Measurements from ENCODE around the gene DAP. TPM values are rescaled to one million over a fixed set of nuclear protein-coding genes. Genes with fewer than 3 reads are reported as not detected.

Gene DAP
- polyA plus RNA-seq, 1 donor (not counting 4 experiments of a cell fraction or from before 2014, with no cell fraction given): 30.4 TPM

DNA sequence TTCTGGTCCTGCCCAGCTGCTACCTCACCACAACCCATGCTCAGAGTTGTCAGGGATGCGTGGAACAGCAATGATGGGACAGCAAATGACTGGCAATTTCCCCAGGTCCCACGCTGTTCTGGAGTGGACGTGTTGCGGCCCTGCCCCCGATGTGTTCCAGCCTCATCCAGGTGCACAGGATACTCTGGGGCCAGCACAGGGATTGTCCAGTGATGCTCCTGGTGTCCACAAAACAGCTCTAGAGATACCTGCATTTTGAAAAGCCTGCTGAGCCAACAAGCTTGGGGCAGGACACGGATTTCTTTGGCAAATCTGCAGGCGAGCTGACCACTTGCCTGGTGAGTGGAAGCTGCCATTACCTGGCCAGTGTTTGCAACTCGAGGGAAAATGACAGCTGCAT lies 108.4 kb downstream of the DAP start:
- H3K4me3 ChIP-seq (ENCODE audit: control insufficient read depth in 2 of 3, extremely low read depth in 1 of 3, insufficient read depth in 2 of 3, low read depth in 1 of 3, low read length in 3 of 3): no peak overlapping the region
- DNase-seq (ENCODE audit: low read depth, low spot score) (no peak), FAIRE-seq (no peak)
- dilution Hi-C loops (cut with MboI; ENCODE audit: extremely low pct_ligation_motif_present, low sequenced_read_pairs): no loop called here
- no peaks in the 10 kb centered on the region for H3K9me3 ChIP-seq (ENCODE audit: control insufficient read depth, low read depth, low read length)
- H3K4me1 ChIP-seq (ENCODE audit: control insufficient read depth, extremely low read depth, insufficient read depth, low read length): no peaks in the 10 kb centered on the region
- no peaks in the 10 kb centered on the region for H3K9me1 ChIP-seq (ENCODE audit: control insufficient read depth, extremely low read depth, insufficient read depth, low read length)
- no peaks in the 10 kb centered on the region for H4K20me1 ChIP-seq (ENCODE audit: control insufficient read depth, extremely low read depth, insufficient read depth, low read length)
- no peak overlapping the region for H3K27ac ChIP-seq (ENCODE audit: control insufficient read depth, insufficient read depth, low read length)
- no peak overlapping the region for H2AFZ ChIP-seq (ENCODE audit: control insufficient read depth, low read length)
- TF ChIP-seq, protein P1, sequence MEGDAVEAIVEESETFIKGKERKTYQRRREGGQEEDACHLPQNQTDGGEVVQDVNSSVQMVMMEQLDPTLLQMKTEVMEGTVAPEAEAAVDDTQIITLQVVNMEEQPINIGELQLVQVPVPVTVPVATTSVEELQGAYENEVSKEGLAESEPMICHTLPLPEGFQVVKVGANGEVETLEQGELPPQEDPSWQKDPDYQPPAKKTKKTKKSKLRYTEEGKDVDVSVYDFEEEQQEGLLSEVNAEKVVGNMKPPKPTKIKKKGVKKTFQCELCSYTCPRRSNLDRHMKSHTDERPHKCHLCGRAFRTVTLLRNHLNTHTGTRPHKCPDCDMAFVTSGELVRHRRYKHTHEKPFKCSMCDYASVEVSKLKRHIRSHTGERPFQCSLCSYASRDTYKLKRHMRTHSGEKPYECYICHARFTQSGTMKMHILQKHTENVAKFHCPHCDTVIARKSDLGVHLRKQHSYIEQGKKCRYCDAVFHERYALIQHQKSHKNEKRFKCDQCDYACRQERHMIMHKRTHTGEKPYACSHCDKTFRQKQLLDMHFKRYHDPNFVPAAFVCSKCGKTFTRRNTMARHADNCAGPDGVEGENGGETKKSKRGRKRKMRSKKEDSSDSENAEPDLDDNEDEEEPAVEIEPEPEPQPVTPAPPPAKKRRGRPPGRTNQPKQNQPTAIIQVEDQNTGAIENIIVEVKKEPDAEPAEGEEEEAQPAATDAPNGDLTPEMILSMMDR (optimal IDR thresholded peaks at IDR 0.05 in 1 of 3, IDR thresholded peaks at IDR 0.05 in 1 of 3, conservative IDR thresholded peaks at IDR 0.05 in 1 of 3; ENCODE audit: extremely low read depth in 1 of 3, insufficient read depth in 2 of 3, low read length in 3 of 3): no peak
- TF ChIP-seq EZH2 (IDR thresholded peaks at IDR 0.05; ENCODE audit: low read length): no peak
- H3K36me3 ChIP-seq (ENCODE audit: control insufficient read depth in 2 of 2, extremely low read depth in 1 of 2, insufficient read depth in 2 of 2, low read length in 2 of 2): no peaks in the 10 kb centered on the region
- no peaks in the 10 kb centered on the region for H3K27me3 ChIP-seq (ENCODE audit: control insufficient read depth, extremely low read depth, insufficient read depth, low read length)
- no peak overlapping the region for H3K9ac ChIP-seq (ENCODE audit: control insufficient read depth, extremely low read depth, insufficient read depth, low read length)
- H3K79me2 ChIP-seq (ENCODE audit: control insufficient read depth, insufficient read depth, low read length): no peaks in the 10 kb centered on the region
- no peak overlapping the region for H3K4me2 ChIP-seq (ENCODE audit: control insufficient read depth, extremely low read depth, insufficient read depth, low read depth, low read length)

DNA sequence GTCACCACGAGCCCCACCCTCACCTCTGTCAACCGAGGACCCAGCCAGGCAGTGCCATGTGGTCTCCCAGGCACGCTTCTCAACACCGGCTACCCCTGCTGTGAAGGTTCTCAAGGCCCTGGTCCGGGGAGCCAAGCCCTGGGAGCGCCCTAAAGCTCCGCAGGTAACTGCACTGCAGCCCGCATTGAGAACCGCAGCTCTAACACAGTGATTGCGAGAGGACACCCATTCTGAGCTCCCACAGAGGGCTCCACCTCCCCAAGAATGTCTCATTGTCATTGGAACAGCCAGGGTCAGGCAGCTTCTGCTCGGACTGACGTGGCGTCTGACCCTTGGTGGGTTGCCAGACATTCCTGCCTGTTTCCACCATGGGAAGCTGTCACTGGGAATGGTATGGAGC lies 108.9 kb downstream of the DAP start:
- dilution Hi-C loops (cut with MboI; ENCODE audit: extremely low pct_ligation_motif_present, low sequenced_read_pairs): no loop called here
- H3K4me2 ChIP-seq (ENCODE audit: control insufficient read depth, extremely low read depth, insufficient read depth, low read depth, low read length): no peak overlapping the region
- H3K27ac ChIP-seq (ENCODE audit: control insufficient read depth, insufficient read depth, low read length): no peak overlapping the region
- no peak for TF ChIP-seq EZH2 (IDR thresholded peaks at IDR 0.05; ENCODE audit: low read length)
- TF ChIP-seq, protein P1 (optimal IDR thresholded peaks at IDR 0.05 in 1 of 3, IDR thresholded peaks at IDR 0.05 in 1 of 3, conservative IDR thresholded peaks at IDR 0.05 in 1 of 3; ENCODE audit: extremely low read depth in 1 of 3, insufficient read depth in 2 of 3, low read length in 3 of 3): no peak
- no peaks in the 10 kb centered on the region for H3K9me3 ChIP-seq (ENCODE audit: control insufficient read depth, low read depth, low read length)
- no peaks in the 10 kb centered on the region for H3K36me3 ChIP-seq (ENCODE audit: control insufficient read depth in 2 of 2, extremely low read depth in 1 of 2, insufficient read depth in 2 of 2, low read length in 2 of 2)
- H3K4me1 ChIP-seq (ENCODE audit: control insufficient read depth, extremely low read depth, insufficient read depth, low read length): no peaks in the 10 kb centered on the region
- H2AFZ ChIP-seq (ENCODE audit: control insufficient read depth, low read length): no peak overlapping the region
- DNase-seq (ENCODE audit: low read depth, low spot score) (no peak), FAIRE-seq (no peak)
- H3K9ac ChIP-seq (ENCODE audit: control insufficient read depth, extremely low read depth, insufficient read depth, low read length): no peak overlapping the region
- no peaks in the 10 kb centered on the region for H3K27me3 ChIP-seq (ENCODE audit: control insufficient read depth, extremely low read depth, insufficient read depth, low read length)
- no peak overlapping the region for H3K4me3 ChIP-seq (ENCODE audit: control insufficient read depth in 2 of 3, extremely low read depth in 1 of 3, insufficient read depth in 2 of 3, low read depth in 1 of 3, low read length in 3 of 3)
- no peaks in the 10 kb centered on the region for H4K20me1 ChIP-seq (ENCODE audit: control insufficient read depth, extremely low read depth, insufficient read depth, low read length)
- no peaks in the 10 kb centered on the region for H3K79me2 ChIP-seq (ENCODE audit: control insufficient read depth, insufficient read depth, low read length)
- no peaks in the 10 kb centered on the region for H3K9me1 ChIP-seq (ENCODE audit: control insufficient read depth, extremely low read depth, insufficient read depth, low read length)

Data from keratinocyte (primary cell).